ENCODE measurements around the gene C6orf163.

The C6orf163 gene

DNA sequence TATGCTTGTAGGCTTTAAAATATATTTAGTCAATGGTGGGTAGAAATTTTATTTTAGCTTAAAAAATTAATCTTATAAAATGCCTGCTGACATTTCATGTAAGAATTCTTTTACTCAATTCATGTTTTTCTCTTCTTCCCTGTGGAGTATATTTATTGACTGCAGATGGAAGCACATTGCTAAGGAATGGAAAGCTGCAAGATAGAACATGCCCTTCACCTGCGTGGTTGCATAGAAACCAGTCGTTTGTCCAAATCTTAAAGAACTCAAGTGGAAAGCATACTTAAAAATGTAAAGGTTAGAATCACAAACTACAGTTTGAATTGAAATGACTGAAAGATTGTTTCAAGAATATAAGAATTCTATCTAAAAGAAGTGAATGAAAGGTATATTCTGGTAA lies 30.7 kb downstream of the C6orf163 start:
- no peak for DNase-seq (ENCODE audit: low read depth, low spot score)
- Histone ChIP-seq H3K9ac (ENCODE audit: insufficient read length, low read depth) (no peak overlapping the region), H3K4me3 (ENCODE audit: insufficient read length, low read depth) (no peak overlapping the region), H3K27me3 (ENCODE audit: insufficient read depth, insufficient read length) (no peaks in the 10 kb centered on the region), H3K9me3 (ENCODE audit: insufficient read depth, low read length) (no peaks in the 10 kb centered on the region), H3K4me1 (ENCODE audit: insufficient read depth, insufficient read length) (no peaks in the 10 kb centered on the region), H3K36me3 (ENCODE audit: insufficient read depth, insufficient read length, low read length) (no peaks in the 10 kb centered on the region)
- no peak for TF ChIP-seq ZNF274 (IDR thresholded peaks at IDR 0.05; ENCODE audit: low read depth, low read length)
- no peak for TF ChIP-seq YY1 (IDR thresholded peaks at IDR 0.05; ENCODE audit: insufficient read depth, insufficient read length)
- no peak for TF ChIP-seq SUZ12 (IDR thresholded peaks at IDR 0.05; ENCODE audit: extremely low read depth, insufficient read depth, insufficient read length)

- Histone ChIP-seq H3K9me3 (ENCODE audit: insufficient read depth, low read length) (no peaks in the 10 kb centered on the region), H3K4me3 (ENCODE audit: insufficient read length, low read depth) (no peak overlapping the region), H3K36me3 (ENCODE audit: insufficient read depth, insufficient read length, low read length) (no peaks in the 10 kb centered on the region), H3K4me1 (ENCODE audit: insufficient read depth, insufficient read length) (no peaks in the 10 kb centered on the region), H3K9ac (ENCODE audit: insufficient read length, low read depth) (no peak overlapping the region), H3K27me3 (ENCODE audit: insufficient read depth, insufficient read length) (no peaks in the 10 kb centered on the region)
- no peak for DNase-seq (ENCODE audit: low read depth, low spot score)
- no peak for TF ChIP-seq ZNF274 (IDR thresholded peaks at IDR 0.05; ENCODE audit: low read depth, low read length)
- no peak for TF ChIP-seq SUZ12 (IDR thresholded peaks at IDR 0.05; ENCODE audit: extremely low read depth, insufficient read depth, insufficient read length)
- TF ChIP-seq YY1 (IDR thresholded peaks at IDR 0.05; ENCODE audit: insufficient read depth, insufficient read length) = no peak
Measured at GRCh38 chr6:87376643-87377042, 32.0 kb downstream of the C6orf163 start.

- no peak overlapping the region for H3K4me3 ChIP-seq (ENCODE audit: insufficient read length, low read depth)
- no peak for TF ChIP-seq YY1 (IDR thresholded peaks at IDR 0.05; ENCODE audit: insufficient read depth, insufficient read length)
- no peak for TF ChIP-seq ZNF274 (IDR thresholded peaks at IDR 0.05; ENCODE audit: low read depth, low read length)
- TF ChIP-seq SUZ12 (IDR thresholded peaks at IDR 0.05; ENCODE audit: extremely low read depth, insufficient read depth, insufficient read length) = no peak
- H3K9me3 ChIP-seq (ENCODE audit: insufficient read depth, low read length) = no peaks in the 10 kb centered on the region
- H3K27me3 ChIP-seq (ENCODE audit: insufficient read depth, insufficient read length) = no peaks in the 10 kb centered on the region
- no peaks in the 10 kb centered on the region for H3K4me1 ChIP-seq (ENCODE audit: insufficient read depth, insufficient read length)
- H3K9ac ChIP-seq (ENCODE audit: insufficient read length, low read depth) = no peak overlapping the region
- H3K36me3 ChIP-seq (ENCODE audit: insufficient read depth, insufficient read length, low read length) = no peaks in the 10 kb centered on the region
- DNase-seq (ENCODE audit: low read depth, low spot score) = no peak
Measured at GRCh38 chr6:87378947-87379346, 34.3 kb downstream of the C6orf163 start.

GRCh38 chr6:87382861-87383260 lies 38.2 kb downstream of the C6orf163 start:
- Histone ChIP-seq H3K9ac (ENCODE audit: insufficient read length, low read depth) (no peak overlapping the region), H3K4me3 (ENCODE audit: insufficient read length, low read depth) (no peak overlapping the region), H3K9me3 (ENCODE audit: insufficient read depth, low read length) (no peaks in the 10 kb centered on the region), H3K27me3 (ENCODE audit: insufficient read depth, insufficient read length) (no peaks in the 10 kb centered on the region), H3K4me1 (ENCODE audit: insufficient read depth, insufficient read length) (no peaks in the 10 kb centered on the region), H3K36me3 (ENCODE audit: insufficient read depth, insufficient read length, low read length) (no peaks in the 10 kb centered on the region)
- TF ChIP-seq YY1 (IDR thresholded peaks at IDR 0.05; ENCODE audit: insufficient read depth, insufficient read length) (no peak), SUZ12 (IDR thresholded peaks at IDR 0.05; ENCODE audit: extremely low read depth, insufficient read depth, insufficient read length) (no peak), ZNF274 (IDR thresholded peaks at IDR 0.05; ENCODE audit: low read depth, low read length) (no peak)
- DNase-seq (ENCODE audit: low read depth, low spot score) = no peak

DNA sequence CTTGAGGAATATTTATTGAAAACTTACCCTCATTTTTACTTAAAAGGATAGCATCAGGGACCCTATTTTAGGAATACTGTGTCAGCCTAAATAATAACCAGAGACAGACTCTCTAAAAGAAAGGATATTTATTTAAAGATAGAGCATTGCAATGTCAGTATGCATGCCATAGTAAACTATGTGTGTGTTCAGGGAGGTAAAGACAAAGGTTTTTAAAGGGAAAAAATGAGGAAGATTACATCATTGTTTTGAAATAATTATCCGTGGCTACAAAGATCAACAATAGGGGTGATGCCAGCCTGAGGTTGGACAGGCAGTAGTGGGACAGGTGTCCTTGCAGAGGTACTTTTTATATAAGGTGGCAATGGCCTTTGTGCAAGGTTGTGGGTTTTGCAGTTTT lies 39.4 kb downstream of the C6orf163 start:
- Histone ChIP-seq H3K4me1 (ENCODE audit: insufficient read depth, insufficient read length) (no peaks in the 10 kb centered on the region), H3K9ac (ENCODE audit: insufficient read length, low read depth) (no peak overlapping the region), H3K27me3 (ENCODE audit: insufficient read depth, insufficient read length) (no peaks in the 10 kb centered on the region), H3K4me3 (ENCODE audit: insufficient read length, low read depth) (no peak overlapping the region), H3K9me3 (ENCODE audit: insufficient read depth, low read length) (no peaks in the 10 kb centered on the region), H3K36me3 (ENCODE audit: insufficient read depth, insufficient read length, low read length) (no peaks in the 10 kb centered on the region)
- TF ChIP-seq ZNF274 (IDR thresholded peaks at IDR 0.05; ENCODE audit: low read depth, low read length) (no peak), YY1 (IDR thresholded peaks at IDR 0.05; ENCODE audit: insufficient read depth, insufficient read length) (no peak), SUZ12 (IDR thresholded peaks at IDR 0.05; ENCODE audit: extremely low read depth, insufficient read depth, insufficient read length) (no peak)
- DNase-seq (ENCODE audit: low read depth, low spot score) = no peak

DNA sequence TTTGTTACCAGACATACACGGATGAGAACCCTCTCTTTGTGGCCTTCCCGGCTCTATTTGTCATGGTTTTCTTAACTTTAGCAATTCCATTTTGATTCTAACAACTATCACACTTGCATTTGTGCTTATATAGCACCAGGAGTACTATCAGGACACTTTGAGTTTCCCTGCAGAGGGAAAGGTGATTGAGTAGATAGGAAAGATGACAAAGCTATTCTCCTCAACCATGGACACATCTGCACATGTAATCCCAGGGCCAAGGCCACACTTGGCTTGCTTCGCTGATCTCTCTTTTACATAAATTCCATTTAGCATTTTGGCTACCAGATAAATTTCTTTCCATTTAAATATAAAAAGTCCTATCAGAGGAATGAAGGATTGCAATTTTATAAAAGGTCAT lies 39.8 kb downstream of the C6orf163 start:
- Histone ChIP-seq H3K36me3 (ENCODE audit: insufficient read depth, insufficient read length, low read length) (no peaks in the 10 kb centered on the region), H3K4me3 (ENCODE audit: insufficient read length, low read depth) (no peak overlapping the region), H3K9ac (ENCODE audit: insufficient read length, low read depth) (no peak overlapping the region), H3K4me1 (ENCODE audit: insufficient read depth, insufficient read length) (no peaks in the 10 kb centered on the region), H3K9me3 (ENCODE audit: insufficient read depth, low read length) (no peaks in the 10 kb centered on the region), H3K27me3 (ENCODE audit: insufficient read depth, insufficient read length) (no peaks in the 10 kb centered on the region)
- no peak for TF ChIP-seq ZNF274 (IDR thresholded peaks at IDR 0.05; ENCODE audit: low read depth, low read length)
- no peak for TF ChIP-seq SUZ12 (IDR thresholded peaks at IDR 0.05; ENCODE audit: extremely low read depth, insufficient read depth, insufficient read length)
- TF ChIP-seq YY1 (IDR thresholded peaks at IDR 0.05; ENCODE audit: insufficient read depth, insufficient read length) = no peak
- DNase-seq (ENCODE audit: low read depth, low spot score) = no peak

DNA sequence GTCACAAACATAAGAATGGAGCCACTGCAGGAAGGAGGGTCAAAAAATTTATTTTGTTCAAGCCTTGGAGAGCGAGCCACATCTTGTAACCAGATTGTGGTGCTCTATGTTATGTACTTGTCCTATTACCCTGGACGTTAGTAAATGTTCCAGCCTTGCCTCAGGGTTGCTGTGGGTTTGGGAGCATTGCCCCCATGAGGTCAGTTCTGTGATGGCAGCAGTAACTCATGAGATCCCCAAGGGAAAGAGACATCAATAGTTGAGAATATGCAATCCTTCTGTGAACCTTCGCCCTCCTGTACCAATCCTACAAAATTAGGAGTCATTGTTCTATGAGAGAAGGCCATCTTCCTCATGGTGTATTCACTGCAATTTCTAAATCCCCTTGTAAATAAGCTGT lies 46.7 kb downstream of the C6orf163 start:
- Histone ChIP-seq H3K27me3 (ENCODE audit: insufficient read depth, insufficient read length) (no peaks in the 10 kb centered on the region), H3K4me3 (ENCODE audit: insufficient read length, low read depth) (no peak overlapping the region), H3K4me1 (ENCODE audit: insufficient read depth, insufficient read length) (no peaks in the 10 kb centered on the region), H3K36me3 (ENCODE audit: insufficient read depth, insufficient read length, low read length) (no peaks in the 10 kb centered on the region), H3K9me3 (ENCODE audit: insufficient read depth, low read length) (no peaks in the 10 kb centered on the region), H3K9ac (ENCODE audit: insufficient read length, low read depth) (no peak overlapping the region)
- TF ChIP-seq YY1 (IDR thresholded peaks at IDR 0.05; ENCODE audit: insufficient read depth, insufficient read length) = no peak
- TF ChIP-seq ZNF274 (IDR thresholded peaks at IDR 0.05; ENCODE audit: low read depth, low read length) = no peak
- TF ChIP-seq SUZ12 (IDR thresholded peaks at IDR 0.05; ENCODE audit: extremely low read depth, insufficient read depth, insufficient read length) = no peak
- peak; percentile 27 for DNase-seq (ENCODE audit: low read depth, low spot score)

All from NT2/D1 (cell line).